GM20431 (cell line): ENCODE results near the gene LMBR1L.

Source experiments
- in situ Hi-C: fragments of 300-500 bp; cut with MseI, MboI; formaldehyde crosslinking; loops from one replicate; pipeline ENCODE4 v1.15.0; 2020; ENCODE audit warnings: low sequenced_read_pairs; ENCODE audit not compliant: unreplicated experiment

Gene LMBR1L

DNA sequence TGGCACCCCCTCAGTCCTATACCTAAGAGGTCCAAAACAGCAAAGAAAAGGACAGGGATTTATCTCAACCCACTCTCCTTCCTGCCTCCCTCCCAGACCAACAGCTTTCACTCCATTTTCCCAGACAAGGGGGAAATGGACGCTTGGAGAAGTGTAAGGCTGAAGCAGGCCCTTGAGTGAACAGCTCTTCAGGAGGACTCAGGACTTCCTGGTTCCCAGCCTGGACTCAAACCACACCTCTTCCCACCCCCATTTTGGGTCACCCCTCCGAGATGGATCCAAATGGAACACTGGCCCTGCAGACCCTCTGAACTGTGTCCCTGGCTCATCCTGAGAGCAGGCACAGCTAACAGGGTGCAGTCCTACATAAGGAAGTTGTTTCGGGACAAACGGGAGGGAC lies 52.8 kb downstream of the LMBR1L start:
- in situ Hi-C loops, result no loop called here

- in situ Hi-C loops, result no loop called here
Measured at GRCh38 chr12:49055978-49056754, 54.5 kb downstream of the LMBR1L start.

DNA sequence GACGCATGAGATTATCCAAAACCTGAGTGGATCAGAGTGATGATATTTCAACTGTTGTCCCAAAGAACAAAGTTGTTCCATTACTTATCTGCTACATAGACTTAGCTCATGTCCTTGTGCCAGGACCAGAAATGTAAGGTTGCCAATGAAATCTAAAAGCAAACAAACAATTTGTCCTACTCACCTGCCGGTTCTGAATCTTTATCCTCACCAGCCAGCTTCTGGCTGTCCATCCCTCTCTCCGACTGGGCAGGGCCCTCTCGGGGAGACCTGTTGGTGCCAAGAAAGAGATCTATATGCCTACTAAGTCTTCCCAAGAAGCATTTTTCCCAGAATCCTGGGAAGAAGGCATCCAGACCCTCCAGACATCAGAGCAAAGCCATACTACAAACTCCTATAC lies 55.6 kb downstream of the LMBR1L start:
- in situ Hi-C loops, result no loop called here

GRCh38 chr12:49054524-49054923 lies 56.1 kb downstream of the LMBR1L start:
- in situ Hi-C loops, result no loop called here

DNA sequence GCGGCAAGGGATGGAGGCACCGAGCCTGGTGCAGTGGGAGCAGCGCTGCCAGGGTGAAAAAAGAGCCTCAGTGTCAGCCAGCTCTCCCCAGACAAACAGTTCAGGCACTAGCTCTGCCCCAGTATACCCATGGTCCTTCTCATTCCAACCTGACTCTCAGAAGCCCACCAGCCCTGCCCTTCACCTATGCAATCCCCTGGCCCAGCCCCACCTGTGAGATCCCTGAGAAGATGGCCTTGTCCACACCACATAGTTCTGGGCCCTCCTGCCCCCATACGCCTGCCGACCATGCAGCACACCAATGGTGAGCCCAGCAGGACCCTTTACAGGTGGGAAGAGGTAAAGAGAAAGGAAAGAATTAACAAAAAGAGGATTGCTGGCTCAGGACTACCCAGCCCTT lies 56.6 kb downstream of the LMBR1L start:
- in situ Hi-C loops, result no loop called here

- in situ Hi-C loops, result no loop called here
Measured at GRCh38 chr12:49052451-49053208, 58.0 kb downstream of the LMBR1L start.

- in situ Hi-C loops, result no loop called here
Measured at GRCh38 chr12:49051777-49052438, 58.7 kb downstream of the LMBR1L start.

DNA sequence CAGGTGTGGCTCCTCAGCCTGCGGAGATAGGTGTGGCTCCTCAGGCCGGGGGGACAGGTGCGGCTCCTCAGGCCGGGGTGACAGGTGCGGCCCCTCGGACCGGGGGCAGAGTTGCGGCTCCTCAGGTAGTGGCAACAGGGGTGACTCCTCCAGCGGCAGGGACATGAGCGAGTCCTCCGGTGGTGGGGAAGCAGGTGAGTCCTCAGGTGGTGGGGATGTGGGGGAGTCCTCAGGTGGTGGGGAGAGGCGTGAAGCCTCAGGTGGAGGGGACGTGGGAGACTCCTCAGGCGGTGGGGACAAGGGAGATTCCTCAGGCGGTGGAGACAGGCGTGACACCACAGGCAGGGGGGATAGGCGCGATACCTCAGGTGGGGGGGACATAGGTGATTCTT lies 59.3 kb downstream of the LMBR1L start:
- in situ Hi-C loops, result no loop called here

DNA sequence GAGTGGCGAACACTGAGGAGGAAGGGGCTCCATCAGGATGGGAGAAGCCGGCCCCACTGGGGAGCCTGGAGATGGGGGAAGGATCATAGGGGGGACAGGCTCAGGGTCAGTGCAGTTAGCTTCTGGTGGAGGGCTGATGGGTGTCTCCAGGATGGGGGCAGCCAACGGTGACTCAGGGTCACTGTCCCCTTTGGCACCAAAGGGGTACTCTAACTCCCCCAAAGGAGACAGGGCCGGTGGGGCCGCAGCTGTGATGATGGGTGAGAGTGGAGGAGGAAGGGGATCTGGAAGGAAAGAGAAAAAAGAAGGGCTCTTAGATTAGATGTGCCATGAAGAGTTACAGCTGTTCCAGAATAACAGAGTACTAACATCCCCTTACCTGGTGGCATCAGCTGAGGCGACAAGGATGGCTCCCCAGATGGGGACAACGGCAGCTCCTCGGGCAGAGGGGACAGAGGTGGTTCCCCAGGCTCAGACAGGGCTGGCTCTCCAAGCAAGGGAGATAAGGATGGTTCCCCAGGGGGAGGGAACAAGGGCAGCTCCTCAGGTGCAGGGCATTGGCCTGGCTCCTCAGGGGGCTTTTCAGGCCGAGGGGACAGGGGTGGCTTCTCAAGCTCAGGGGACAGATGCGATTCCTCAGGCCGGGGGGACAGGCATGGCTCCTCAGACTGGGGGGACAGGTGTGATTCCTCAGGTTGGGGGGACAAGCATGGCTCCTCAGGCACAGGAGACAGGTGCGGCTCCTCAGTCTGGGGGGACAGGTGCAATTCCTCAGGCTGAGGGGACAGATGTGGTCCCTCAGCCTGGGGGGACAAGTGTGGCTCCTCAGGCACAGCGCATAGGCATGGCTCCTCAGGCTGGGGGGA lies 59.9 kb downstream of the LMBR1L start:
- in situ Hi-C loops, result no loop called here

DNA sequence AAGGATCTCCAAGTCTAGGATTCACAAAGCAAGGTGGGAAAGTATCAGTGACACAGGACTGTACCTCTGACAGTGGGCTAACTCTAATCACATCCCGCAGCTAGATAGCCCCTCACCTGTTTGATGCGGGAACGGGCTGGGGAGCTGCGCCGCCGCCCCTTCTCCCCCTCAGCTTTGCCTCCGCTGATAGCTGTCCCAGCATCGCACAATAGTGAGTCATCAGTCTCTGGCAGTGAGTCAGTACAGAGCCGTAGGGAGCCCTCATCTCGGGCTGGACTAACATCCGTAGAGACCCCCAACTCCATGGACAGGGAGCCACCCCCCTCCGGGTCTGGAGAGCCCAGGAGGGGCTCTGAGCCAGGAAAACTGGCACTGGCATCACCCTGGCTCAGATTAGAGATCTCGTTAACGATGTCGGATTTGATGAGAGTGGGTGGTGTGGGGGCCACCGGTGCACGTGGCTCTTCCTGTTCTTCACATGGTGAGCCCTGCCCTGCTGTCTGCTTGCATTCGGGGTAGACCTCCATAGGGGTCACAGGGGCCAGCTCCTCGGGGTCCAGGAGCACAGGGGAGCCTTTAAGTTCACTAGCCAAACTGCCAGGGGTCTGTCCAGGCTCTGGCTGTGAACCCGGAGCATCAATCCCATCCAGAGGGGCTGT lies 61.0 kb downstream of the LMBR1L start:
- in situ Hi-C loops, result no loop called here

DNA sequence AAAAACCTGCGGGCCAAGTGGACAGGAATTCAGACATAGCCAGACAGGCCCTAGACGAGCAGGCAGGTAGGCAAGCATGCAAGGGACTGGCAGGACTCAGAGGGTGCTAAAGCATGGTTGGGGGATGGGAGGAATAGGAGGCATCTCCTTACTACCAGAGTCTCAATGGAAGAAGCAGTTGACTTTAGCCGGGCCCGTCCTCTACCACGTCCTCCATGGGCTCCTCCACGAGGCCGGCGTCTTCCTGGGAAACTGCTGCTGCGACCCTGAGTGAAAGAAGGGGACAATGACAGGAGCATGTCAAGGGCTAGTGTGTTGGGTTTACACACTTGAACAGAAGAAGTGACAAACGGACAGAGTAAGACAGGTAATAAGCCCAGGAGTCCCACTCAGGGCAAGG lies 61.7 kb downstream of the LMBR1L start:
- in situ Hi-C loops, result no loop called here
